VCaP (cell line): ENCODE measurements around the gene HSD17B2.

ENCODE experiments used
- H3K27ac ChIP-seq: fragments of 450-650 bp; 2 replicates; pipeline ENCODE4 v1.5.1; 2017
- TF ChIP-seq, protein P1 (sequence below): fragments of 450-650 bp; conservative IDR thresholded peaks from 2 replicates; pipeline ENCODE4 v1.5.1; 2017; ENCODE audit warnings: mild to moderate bottlenecking, moderate library complexity

Gene HSD17B2, protein sequence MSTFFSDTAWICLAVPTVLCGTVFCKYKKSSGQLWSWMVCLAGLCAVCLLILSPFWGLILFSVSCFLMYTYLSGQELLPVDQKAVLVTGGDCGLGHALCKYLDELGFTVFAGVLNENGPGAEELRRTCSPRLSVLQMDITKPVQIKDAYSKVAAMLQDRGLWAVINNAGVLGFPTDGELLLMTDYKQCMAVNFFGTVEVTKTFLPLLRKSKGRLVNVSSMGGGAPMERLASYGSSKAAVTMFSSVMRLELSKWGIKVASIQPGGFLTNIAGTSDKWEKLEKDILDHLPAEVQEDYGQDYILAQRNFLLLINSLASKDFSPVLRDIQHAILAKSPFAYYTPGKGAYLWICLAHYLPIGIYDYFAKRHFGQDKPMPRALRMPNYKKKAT

DNA sequence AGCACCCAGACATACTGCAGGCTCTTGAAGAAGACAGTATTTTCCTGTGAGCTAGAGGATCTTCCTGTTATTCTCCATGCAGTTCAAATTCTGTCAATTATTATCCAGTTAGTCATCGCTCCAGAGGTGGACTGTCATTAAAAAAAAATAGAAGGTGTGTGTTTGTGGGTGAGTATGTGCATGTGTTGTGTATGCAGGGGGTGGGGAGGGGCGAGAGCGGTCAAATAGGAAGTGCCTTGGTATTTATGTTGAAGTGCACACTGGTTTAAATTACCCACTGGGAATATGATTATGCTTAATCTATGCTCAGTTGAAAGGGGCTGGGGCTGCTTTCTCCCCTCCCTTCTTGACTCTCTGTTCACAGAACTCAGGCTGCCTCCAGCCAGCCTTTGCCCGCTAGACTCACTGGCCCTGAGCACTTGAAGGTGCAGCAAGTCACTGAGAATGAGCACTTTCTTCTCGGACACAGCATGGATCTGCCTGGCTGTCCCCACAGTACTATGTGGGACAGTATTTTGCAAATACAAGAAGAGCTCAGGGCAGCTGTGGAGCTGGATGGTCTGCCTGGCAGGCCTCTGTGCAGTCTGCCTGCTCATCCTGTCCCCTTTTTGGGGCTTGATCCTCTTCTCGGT is at the start of gene HSD17B2:
Gene HSD17B2, plus strand, starts transcription at position 273 of the 632 bp plus-strand sequence. Its CDS starts 172 bp downstream, at position 445.
- TF ChIP-seq, protein P1, sequence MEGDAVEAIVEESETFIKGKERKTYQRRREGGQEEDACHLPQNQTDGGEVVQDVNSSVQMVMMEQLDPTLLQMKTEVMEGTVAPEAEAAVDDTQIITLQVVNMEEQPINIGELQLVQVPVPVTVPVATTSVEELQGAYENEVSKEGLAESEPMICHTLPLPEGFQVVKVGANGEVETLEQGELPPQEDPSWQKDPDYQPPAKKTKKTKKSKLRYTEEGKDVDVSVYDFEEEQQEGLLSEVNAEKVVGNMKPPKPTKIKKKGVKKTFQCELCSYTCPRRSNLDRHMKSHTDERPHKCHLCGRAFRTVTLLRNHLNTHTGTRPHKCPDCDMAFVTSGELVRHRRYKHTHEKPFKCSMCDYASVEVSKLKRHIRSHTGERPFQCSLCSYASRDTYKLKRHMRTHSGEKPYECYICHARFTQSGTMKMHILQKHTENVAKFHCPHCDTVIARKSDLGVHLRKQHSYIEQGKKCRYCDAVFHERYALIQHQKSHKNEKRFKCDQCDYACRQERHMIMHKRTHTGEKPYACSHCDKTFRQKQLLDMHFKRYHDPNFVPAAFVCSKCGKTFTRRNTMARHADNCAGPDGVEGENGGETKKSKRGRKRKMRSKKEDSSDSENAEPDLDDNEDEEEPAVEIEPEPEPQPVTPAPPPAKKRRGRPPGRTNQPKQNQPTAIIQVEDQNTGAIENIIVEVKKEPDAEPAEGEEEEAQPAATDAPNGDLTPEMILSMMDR, result no peak
- H3K27ac ChIP-seq, result peak within 1 kb of the TSS; percentile 43; the same call in 1 of the 2 replicates

GRCh38 chr16:81987121-81987520 is 47.9 kb upstream of the HSD17B2 start:
- H3K27ac ChIP-seq, result no peak overlapping the region
- TF ChIP-seq, protein P1, result no peak

DNA sequence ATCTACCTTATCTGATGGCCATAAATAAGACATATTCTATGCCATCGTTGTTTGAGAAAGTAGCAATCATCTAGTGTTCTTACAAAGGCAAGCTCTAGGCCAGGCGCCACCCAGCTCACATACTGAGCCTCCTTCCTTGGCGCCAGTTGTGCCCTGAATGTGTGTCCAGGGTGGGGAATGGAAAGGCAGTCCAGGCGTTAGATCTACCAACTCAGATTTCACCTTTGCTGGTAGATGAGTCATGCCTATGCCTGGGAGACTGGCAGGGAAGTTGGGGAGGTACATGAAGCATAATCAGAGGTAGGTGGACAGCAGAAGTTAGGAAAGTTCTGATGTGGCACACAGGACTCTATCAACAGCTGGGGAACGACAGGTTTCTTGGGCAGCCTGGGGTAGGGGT is 47.3 kb upstream of the HSD17B2 start:
- TF ChIP-seq, protein P1, result no peak

DNA sequence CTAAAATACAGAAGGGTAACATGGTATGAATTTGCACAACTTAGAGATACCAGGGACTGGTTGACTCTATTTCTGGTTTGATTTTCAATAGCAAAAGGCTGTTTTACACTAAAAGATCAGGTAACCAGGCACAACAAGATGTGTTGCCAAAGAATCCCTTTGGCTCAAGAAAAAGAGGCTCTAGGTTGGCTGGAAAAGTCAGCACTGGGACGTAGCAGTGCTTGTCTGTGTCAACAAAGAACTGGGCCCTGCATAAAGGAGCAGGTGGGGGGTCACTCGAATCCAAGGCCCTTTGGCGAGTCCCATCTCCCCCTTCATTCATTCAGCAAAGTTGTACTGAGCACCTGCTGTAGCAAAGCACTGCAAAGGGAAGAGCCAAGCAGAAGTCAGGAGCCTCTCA is 42.2 kb upstream of the HSD17B2 start:
- TF ChIP-seq, protein P1, result no peak
- no peak overlapping the region for H3K27ac ChIP-seq

More for the DNA sequence above, 47.3 kb upstream of the HSD17B2 start:
- no peak overlapping the region for H3K27ac ChIP-seq

- H3K27ac ChIP-seq, result no peak overlapping the region
- TF ChIP-seq, protein P1, result no peak
Observed at GRCh38 chr16:81994485-81994884, 40.6 kb upstream of the HSD17B2 start.

DNA sequence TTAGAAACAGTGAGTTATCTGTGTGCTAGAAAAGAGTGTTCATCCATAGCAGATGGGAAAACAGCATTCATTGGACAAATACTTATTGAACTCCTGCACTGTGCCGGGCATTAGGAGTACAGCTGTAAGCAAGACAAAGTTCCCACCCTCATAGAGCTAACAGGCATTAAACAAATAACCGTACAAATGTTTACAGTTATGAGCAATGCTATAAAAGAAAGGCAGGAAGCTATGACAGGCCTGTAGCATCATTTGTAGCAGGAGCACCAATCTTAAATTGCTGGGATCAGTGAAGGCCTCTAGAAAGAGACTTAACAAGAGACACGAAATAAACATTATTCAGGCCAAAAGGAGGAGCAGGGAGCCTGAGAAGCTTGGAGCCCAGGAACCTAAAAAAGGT is 39.4 kb upstream of the HSD17B2 start:
- TF ChIP-seq, protein P1, result no peak
- peak overlapping the region; percentile 21; the same call in 1 of the 2 replicates for H3K27ac ChIP-seq

DNA sequence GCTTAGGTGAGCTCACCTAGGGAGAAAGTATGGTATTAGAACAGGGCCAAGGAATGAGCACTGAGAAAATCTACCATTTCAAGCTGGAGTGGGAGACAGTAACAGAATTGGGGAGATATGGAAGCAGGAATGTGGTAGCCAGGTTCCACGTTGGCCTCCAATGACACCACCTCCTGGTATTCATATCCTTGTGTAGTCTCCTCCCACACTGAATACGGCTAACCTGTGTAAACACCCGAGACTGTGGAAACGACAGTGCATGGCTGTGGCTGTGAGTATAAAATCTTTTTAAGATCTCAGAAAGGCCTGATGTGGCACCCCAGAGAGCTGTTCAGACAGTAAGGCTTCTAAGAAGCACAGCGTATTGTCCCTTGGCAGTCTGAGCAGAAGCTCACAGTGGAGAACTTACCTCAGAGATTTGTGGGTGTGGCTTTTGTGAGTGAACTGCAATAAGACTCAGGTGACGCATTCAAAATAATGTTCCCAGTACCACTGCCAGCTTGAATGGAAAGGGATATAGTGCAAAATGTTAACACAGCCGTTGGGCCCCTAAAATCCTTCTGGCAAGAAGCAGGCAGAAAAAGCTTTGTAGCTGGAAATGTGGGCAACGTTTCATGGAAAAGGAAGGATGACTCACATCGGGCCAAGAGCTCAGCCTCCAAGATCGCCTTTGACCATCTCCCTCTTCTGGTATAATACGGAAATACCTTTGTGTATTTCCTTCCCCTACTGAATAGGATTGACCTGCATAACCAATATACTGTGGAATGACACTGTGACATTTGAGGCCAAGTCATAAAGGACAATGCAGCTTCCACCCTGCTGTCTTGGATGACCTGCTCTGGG is 38.2 kb upstream of the HSD17B2 start:
- no peak overlapping the region for H3K27ac ChIP-seq
- TF ChIP-seq, protein P1, result peak; percentile 55
